HEK293 (cell line): Measurements from ENCODE around the gene SNX19.

ENCODE experiments used
- CTCF ChIA-PET: fragments of 350-600 bp; formaldehyde crosslinking; extraction: SDS; loops from one replicate; lab custom pipeline; 2021; ENCODE audit warnings: antibody characterized with exemption; lab: Yijun Ruan, JAX
- POLR2A ChIA-PET: fragments of 300-600 bp; formaldehyde crosslinking; extraction: SDS; loops from one replicate; lab custom pipeline; 2020; ENCODE audit warnings: antibody characterized with exemption, inconsistent platforms; lab: Yijun Ruan, JAX
- H3K27ac ChIP-seq: fragments of 200-500 bp; sonication (Bioruptor generic); 2 replicates; pipeline ENCODE4 v1.5.1; 2014; ENCODE audit warnings: low read depth, low read length, control low read depth, inconsistent platforms; ENCODE audit errors: extremely low read depth
- H3K36me3 ChIP-seq, 2 experiments: fragments of 200-500 bp in 1 of 2; sonication (Bioruptor generic) in 1 of 2; 1 replicate in 1 of 2; 2 replicates in 1 of 2; pipeline ENCODE4 v1.5.1; 2014 to 2017; ENCODE audit warnings: inconsistent platforms in 2 of 2, low read length in 2 of 2; ENCODE audit not compliant: control insufficient read depth in 2 of 2, insufficient read depth in 1 of 2
- H3K4me1 ChIP-seq: fragments of 200-500 bp; sonication (Bioruptor generic); 2 replicates; pipeline ENCODE4 v1.5.1; 2014; ENCODE audit warnings: mild to moderate bottlenecking, low read length, inconsistent platforms; ENCODE audit not compliant: control insufficient read depth, insufficient read depth
- H3K4me3 ChIP-seq: 2 replicates; pipeline ENCODE4 v1.5.1; 2011; ENCODE audit warnings: low read depth, mild to moderate bottlenecking, control low read depth, low read length, moderate library complexity
- H3K9me3 ChIP-seq: fragments of 200-500 bp; sonication (Bioruptor generic); 2 replicates; pipeline ENCODE4 v1.5.1; 2014; ENCODE audit warnings: low read depth, low read length, inconsistent platforms; ENCODE audit not compliant: control insufficient read depth, insufficient read depth
- HOXA7 ChIP-seq: sonication (generic); formaldehyde crosslinking; IDR thresholded peaks from 2 replicates; pipeline ENCODE4 v1.8.1; 2022; ENCODE audit warnings: missing genetic modification reagents, borderline replicate concordance
- SETDB1 ChIP-seq: IDR thresholded peaks from one replicate; pipeline ENCODE4 v1.6.1; 2017; ENCODE audit warnings: mild to moderate bottlenecking, low read length, moderate library complexity, mixed read lengths; ENCODE audit not compliant: insufficient read length
- ZBTB17 ChIP-seq: fragments of 450-650 bp; formaldehyde crosslinking; IDR thresholded peaks from 2 replicates; pipeline ENCODE4 v1.5.1; 2016; ENCODE audit warnings: missing biosample characterization, missing genetic modification characterization
- ZBTB20 ChIP-seq: fragments of 450-650 bp; formaldehyde crosslinking; IDR thresholded peaks from 2 replicates; pipeline ENCODE4 v1.5.1; 2016; ENCODE audit warnings: missing biosample characterization, missing genetic modification characterization
- ZFP69B ChIP-seq: fragments of 450-650 bp; formaldehyde crosslinking; IDR thresholded peaks from 2 replicates; pipeline ENCODE4 v1.5.1; 2016; ENCODE audit warnings: missing biosample characterization, missing genetic modification characterization
- ZNF169 ChIP-seq: fragments of 450-650 bp; formaldehyde crosslinking; IDR thresholded peaks from 2 replicates; pipeline ENCODE4 v1.5.1; 2016; ENCODE audit warnings: missing biosample characterization, missing genetic modification characterization
- ZNF2 ChIP-seq: fragments of 450-650 bp; formaldehyde crosslinking; IDR thresholded peaks from 2 replicates; pipeline ENCODE4 v1.5.1; 2016; ENCODE audit warnings: missing biosample characterization, missing genetic modification characterization
- ZNF302 ChIP-seq: fragments of 450-650 bp; formaldehyde crosslinking; IDR thresholded peaks from 2 replicates; pipeline ENCODE4 v1.5.1; 2016; ENCODE audit warnings: missing biosample characterization, missing genetic modification characterization, low read depth
- ZNF561 ChIP-seq: fragments of 450-650 bp; IDR thresholded peaks from 2 replicates; pipeline ENCODE4 v1.5.1; 2018; ENCODE audit warnings: missing biosample characterization, missing genetic modification characterization, borderline replicate concordance
- ZNF610 ChIP-seq: fragments of 450-650 bp; formaldehyde crosslinking; IDR thresholded peaks from 2 replicates; pipeline ENCODE4 v1.5.1; 2016; ENCODE audit warnings: missing biosample characterization, missing genetic modification characterization, borderline replicate concordance
- ZNF791 ChIP-seq: fragments of 450-650 bp; formaldehyde crosslinking; IDR thresholded peaks from 2 replicates; pipeline ENCODE4 v1.5.1; 2016; ENCODE audit warnings: missing biosample characterization, missing genetic modification characterization
- ZNF837 ChIP-seq: fragments of 450-650 bp; formaldehyde crosslinking; IDR thresholded peaks from 2 replicates; pipeline ENCODE4 v1.5.1; 2016; ENCODE audit warnings: missing biosample characterization, missing genetic modification characterization
- ZXDB ChIP-seq: fragments of 450-650 bp; formaldehyde crosslinking; IDR thresholded peaks from 2 replicates; pipeline ENCODE4 v1.5.1; 2016; ENCODE audit warnings: missing biosample characterization, missing genetic modification characterization
- TF ChIP-seq, protein P1 (sequence below): fragments of 450-650 bp; formaldehyde crosslinking; IDR thresholded peaks from 2 replicates; pipeline ENCODE4 v1.5.1; 2016; ENCODE audit warnings: missing biosample characterization, missing genetic modification characterization
- TF ChIP-seq, protein P2 (sequence below): fragments of 450-650 bp; formaldehyde crosslinking; optimal IDR thresholded peaks from 2 replicates; pipeline ENCODE3; 2016; ENCODE audit warnings: missing biosample characterization, mild to moderate bottlenecking, missing genetic modification characterization
- TF ChIP-seq, protein P3 (sequence below): fragments of 450-650 bp; formaldehyde crosslinking; IDR thresholded peaks from 2 replicates; pipeline ENCODE4 v1.5.1; 2017; ENCODE audit warnings: missing biosample characterization, missing genetic modification characterization
- TF ChIP-seq, protein P4 (sequence below): fragments of 450-650 bp; formaldehyde crosslinking; conservative IDR thresholded peaks from 2 replicates; pipeline ENCODE4 v1.5.1; 2016; ENCODE audit warnings: low read depth, missing biosample characterization, missing genetic modification characterization
- TF ChIP-seq, protein P5 (sequence below): fragments of 450-650 bp; formaldehyde crosslinking; IDR thresholded peaks from 2 replicates; pipeline ENCODE4 v1.5.1; 2016; ENCODE audit warnings: missing biosample characterization, missing genetic modification characterization
- TF ChIP-seq, protein P6 (sequence below): fragments of 450-650 bp; formaldehyde crosslinking; conservative IDR thresholded peaks from 2 replicates; pipeline ENCODE4 v1.5.1; 2016; ENCODE audit warnings: low read depth, missing biosample characterization, missing genetic modification characterization

SNX19 gene, protein sequence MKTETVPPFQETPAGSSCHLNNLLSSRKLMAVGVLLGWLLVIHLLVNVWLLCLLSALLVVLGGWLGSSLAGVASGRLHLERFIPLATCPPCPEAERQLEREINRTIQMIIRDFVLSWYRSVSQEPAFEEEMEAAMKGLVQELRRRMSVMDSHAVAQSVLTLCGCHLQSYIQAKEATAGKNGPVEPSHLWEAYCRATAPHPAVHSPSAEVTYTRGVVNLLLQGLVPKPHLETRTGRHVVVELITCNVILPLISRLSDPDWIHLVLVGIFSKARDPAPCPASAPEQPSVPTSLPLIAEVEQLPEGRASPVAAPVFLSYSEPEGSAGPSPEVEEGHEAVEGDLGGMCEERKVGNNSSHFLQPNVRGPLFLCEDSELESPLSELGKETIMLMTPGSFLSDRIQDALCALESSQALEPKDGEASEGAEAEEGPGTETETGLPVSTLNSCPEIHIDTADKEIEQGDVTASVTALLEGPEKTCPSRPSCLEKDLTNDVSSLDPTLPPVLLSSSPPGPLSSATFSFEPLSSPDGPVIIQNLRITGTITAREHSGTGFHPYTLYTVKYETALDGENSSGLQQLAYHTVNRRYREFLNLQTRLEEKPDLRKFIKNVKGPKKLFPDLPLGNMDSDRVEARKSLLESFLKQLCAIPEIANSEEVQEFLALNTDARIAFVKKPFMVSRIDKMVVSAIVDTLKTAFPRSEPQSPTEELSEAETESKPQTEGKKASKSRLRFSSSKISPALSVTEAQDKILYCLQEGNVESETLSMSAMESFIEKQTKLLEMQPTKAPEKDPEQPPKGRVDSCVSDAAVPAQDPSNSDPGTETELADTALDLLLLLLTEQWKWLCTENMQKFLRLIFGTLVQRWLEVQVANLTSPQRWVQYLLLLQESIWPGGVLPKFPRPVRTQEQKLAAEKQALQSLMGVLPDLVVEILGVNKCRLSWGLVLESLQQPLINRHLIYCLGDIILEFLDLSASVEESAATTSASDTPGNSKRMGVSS

DNA sequence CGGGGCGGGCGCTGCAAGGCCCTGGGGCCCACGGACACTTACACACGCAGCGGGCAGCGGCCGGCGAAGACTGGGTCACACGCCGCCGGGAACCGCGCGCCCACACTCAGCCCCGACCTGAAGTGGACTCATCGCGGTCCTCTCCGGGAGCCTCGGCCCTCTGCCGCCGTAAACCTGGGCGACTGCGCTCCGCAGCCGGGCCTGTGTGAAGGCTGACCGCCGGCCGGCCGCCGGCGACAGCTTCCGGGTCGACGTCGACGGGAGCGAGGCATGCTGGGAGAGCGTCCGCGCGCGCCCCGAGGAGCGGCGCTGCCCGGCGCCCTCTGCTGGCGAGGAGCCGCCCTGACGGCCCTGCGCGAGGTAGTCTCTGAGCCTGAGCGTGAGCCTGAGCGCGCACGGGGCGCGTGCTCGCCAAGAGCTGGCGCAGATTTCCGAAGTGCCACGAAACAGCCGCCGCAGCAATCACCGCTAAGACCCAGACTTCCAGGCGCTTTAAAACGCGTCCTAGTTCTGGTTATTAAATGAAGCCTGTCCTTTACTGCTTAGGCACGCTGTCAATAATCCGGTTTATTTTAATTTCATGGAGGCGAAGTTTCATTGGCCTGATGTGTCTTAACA is at the start of gene SNX19:
Gene SNX19 (minus strand): TSS at position 242 of the 618 bp plus-strand sequence. CDS start 540 bp downstream, outside the sequence.
- peaks cover 5 to 43% of the 10 kb centered on the region in 2 experiments; a peak in 2 of 3 replicates for H3K36me3 ChIP-seq
- CTCF ChIA-PET: interaction anchor here (0.5 to 2.0 kb wide), 23 partner anchors 9 to 1550 kb away, joined by 3 to 18 read pairs (median 4); no protein-coding TSS in a partner anchor
- H3K4me1 ChIP-seq: no peaks in the 10 kb centered on the region
- peak within 1 kb of the TSS; percentile 87 for H3K4me3 ChIP-seq
- H3K9me3 ChIP-seq: no peaks in the 10 kb centered on the region
- peak within 1 kb of the TSS; percentile 54; the same call in 1 of the 2 replicates for H3K27ac ChIP-seq
- POLR2A ChIA-PET: interaction anchor here (0.5 to 1.0 kb wide), 3 partner anchors 9 to 723 kb away, joined by 3 to 4 read pairs (median 3); no protein-coding TSS in a partner anchor
- TF ChIP-seq ZXDB: peak; percentile 43; the same call in 1 of the 2 replicates
- TF ChIP-seq ZNF610 (tag by site-specific recombination): peak; percentile 73; the same call in 1 of the 2 replicates
- TF ChIP-seq, protein P1, sequence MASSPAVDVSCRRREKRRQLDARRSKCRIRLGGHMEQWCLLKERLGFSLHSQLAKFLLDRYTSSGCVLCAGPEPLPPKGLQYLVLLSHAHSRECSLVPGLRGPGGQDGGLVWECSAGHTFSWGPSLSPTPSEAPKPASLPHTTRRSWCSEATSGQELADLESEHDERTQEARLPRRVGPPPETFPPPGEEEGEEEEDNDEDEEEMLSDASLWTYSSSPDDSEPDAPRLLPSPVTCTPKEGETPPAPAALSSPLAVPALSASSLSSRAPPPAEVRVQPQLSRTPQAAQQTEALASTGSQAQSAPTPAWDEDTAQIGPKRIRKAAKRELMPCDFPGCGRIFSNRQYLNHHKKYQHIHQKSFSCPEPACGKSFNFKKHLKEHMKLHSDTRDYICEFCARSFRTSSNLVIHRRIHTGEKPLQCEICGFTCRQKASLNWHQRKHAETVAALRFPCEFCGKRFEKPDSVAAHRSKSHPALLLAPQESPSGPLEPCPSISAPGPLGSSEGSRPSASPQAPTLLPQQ (tag by site-specific recombination): peak; percentile 86
- TF ChIP-seq, protein P2, sequence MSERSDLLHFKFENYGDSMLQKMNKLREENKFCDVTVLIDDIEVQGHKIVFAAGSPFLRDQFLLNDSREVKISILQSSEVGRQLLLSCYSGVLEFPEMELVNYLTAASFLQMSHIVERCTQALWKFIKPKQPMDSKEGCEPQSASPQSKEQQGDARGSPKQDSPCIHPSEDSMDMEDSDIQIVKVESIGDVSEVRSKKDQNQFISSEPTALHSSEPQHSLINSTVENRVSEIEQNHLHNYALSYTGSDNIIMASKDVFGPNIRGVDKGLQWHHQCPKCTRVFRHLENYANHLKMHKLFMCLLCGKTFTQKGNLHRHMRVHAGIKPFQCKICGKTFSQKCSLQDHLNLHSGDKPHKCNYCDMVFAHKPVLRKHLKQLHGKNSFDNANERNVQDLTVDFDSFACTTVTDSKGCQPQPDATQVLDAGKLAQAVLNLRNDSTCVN: peak; percentile 86
- no peak for TF ChIP-seq ZNF302
- TF ChIP-seq HOXA7 (CRISPR knock-in tag): no peak
- no peak for TF ChIP-seq ZNF837 (tag by site-specific recombination)
- TF ChIP-seq, protein P3, sequence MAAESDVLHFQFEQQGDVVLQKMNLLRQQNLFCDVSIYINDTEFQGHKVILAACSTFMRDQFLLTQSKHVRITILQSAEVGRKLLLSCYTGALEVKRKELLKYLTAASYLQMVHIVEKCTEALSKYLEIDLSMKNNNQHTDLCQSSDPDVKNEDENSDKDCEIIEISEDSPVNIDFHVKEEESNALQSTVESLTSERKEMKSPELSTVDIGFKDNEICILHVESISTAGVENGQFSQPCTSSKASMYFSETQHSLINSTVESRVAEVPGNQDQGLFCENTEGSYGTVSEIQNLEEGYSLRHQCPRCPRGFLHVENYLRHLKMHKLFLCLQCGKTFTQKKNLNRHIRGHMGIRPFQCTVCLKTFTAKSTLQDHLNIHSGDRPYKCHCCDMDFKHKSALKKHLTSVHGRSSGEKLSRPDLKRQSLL: peak; percentile 25; the same call in 1 of the 2 replicates
- TF ChIP-seq ZNF561 (tag by site-specific recombination): peak; percentile 63; the same call in 1 of the 2 replicates
- TF ChIP-seq ZNF791: no peak
- peak; percentile 63 for TF ChIP-seq ZNF2 (tag by site-specific recombination)
- 0 out of 2 replicates have a peak, but pooled peaks have one; percentile 54 for TF ChIP-seq ZFP69B
- TF ChIP-seq ZBTB20 (tag by site-specific recombination): peak; percentile 20; the same call in 1 of the 2 replicates
- peak; percentile 82 for TF ChIP-seq SETDB1
- TF ChIP-seq, protein P4, sequence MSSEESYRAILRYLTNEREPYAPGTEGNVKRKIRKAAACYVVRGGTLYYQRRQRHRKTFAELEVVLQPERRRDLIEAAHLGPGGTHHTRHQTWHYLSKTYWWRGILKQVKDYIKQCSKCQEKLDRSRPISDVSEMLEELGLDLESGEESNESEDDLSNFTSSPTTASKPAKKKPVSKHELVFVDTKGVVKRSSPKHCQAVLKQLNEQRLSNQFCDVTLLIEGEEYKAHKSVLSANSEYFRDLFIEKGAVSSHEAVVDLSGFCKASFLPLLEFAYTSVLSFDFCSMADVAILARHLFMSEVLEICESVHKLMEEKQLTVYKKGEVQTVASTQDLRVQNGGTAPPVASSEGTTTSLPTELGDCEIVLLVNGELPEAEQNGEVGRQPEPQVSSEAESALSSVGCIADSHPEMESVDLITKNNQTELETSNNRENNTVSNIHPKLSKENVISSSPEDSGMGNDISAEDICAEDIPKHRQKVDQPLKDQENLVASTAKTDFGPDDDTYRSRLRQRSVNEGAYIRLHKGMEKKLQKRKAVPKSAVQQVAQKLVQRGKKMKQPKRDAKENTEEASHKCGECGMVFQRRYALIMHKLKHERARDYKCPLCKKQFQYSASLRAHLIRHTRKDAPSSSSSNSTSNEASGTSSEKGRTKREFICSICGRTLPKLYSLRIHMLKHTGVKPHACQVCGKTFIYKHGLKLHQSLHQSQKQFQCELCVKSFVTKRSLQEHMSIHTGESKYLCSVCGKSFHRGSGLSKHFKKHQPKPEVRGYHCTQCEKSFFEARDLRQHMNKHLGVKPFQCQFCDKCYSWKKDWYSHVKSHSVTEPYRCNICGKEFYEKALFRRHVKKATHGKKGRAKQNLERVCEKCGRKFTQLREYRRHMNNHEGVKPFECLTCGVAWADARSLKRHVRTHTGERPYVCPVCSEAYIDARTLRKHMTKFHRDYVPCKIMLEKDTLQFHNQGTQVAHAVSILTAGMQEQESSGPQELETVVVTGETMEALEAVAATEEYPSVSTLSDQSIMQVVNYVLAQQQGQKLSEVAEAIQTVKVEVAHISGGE (tag by site-specific recombination): peak; percentile 81
- TF ChIP-seq ZNF169: no peak
- TF ChIP-seq, protein P5, sequence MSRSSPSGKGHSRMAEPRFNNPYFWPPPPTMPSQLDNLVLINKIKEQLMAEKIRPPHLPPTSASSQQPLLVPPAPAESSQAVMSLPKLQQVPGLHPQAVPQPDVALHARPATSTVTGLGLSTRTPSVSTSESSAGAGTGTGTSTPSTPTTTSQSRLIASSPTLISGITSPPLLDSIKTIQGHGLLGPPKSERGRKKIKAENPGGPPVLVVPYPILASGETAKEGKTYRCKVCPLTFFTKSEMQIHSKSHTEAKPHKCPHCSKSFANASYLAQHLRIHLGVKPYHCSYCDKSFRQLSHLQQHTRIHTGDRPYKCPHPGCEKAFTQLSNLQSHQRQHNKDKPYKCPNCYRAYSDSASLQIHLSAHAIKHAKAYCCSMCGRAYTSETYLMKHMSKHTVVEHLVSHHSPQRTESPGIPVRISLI (tag by site-specific recombination): no peak
- TF ChIP-seq, protein P6, sequence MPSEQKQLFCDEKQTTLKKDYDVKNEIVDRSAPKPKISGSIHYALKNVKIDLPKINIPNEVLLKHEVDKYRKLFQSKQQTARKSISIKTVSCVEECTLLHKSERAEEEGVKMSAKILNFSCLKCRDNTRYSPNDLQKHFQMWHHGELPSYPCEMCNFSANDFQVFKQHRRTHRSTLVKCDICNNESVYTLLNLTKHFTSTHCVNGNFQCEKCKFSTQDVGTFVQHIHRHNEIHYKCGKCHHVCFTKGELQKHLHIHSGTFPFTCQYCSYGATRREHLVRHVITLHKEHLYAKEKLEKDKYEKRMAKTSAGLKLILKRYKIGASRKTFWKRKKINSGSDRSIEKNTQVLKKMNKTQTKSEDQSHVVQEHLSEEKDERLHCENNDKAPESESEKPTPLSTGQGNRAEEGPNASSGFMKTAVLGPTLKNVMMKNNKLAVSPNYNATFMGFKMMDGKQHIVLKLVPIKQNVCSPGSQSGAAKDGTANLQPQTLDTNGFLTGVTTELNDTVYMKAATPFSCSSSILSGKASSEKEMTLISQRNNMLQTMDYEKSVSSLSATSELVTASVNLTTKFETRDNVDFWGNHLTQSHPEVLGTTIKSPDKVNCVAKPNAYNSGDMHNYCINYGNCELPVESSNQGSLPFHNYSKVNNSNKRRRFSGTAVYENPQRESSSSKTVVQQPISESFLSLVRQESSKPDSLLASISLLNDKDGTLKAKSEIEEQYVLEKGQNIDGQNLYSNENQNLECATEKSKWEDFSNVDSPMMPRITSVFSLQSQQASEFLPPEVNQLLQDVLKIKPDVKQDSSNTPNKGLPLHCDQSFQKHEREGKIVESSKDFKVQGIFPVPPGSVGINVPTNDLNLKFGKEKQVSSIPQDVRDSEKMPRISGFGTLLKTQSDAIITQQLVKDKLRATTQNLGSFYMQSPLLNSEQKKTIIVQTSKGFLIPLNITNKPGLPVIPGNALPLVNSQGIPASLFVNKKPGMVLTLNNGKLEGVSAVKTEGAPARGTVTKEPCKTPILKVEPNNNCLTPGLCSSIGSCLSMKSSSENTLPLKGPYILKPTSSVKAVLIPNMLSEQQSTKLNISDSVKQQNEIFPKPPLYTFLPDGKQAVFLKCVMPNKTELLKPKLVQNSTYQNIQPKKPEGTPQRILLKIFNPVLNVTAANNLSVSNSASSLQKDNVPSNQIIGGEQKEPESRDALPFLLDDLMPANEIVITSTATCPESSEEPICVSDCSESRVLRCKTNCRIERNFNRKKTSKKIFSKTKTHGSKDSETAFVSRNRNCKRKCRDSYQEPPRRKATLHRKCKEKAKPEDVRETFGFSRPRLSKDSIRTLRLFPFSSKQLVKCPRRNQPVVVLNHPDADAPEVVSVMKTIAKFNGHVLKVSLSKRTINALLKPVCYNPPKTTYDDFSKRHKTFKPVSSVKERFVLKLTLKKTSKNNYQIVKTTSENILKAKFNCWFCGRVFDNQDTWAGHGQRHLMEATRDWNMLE (tag by site-specific recombination): peak; percentile 96
- TF ChIP-seq ZBTB17 (tag by site-specific recombination): peak; percentile 47; the same call in 1 of the 2 replicates
